GM21717 (cell line): ENCODE measurements around the gene CYP2D6.
"Not testable (repeated sequence)": the region's sequence is repeated elsewhere in the genome, so short reads cannot be mapped to it uniquely, and the experiment has no call there.

Experiments
- ATAC-seq: cut with Tn5 transposase; IDR thresholded peaks from one replicate; pipeline ENCODE4 v1.9.1; 2021; ENCODE audit warnings: mild to moderate bottlenecking, moderate library complexity; ENCODE audit not compliant: unreplicated experiment

The CYP2D6 gene

GRCh38 chr22:42130639-42131431 lies at the start of gene CYP2D6:
Gene CYP2D6 (minus strand): TSS chr22:42130810. CDS start chr22:42130791, 19 bp downstream.
- not testable (repeated sequence) for ATAC-seq

- no peak for ATAC-seq
Observed at GRCh38 chr22:42179616-42180015, 49.0 kb upstream of the CYP2D6 start.

GRCh38 chr22:42178910-42179519 lies 48.4 kb upstream of the CYP2D6 start:
- ATAC-seq, result no peak

GRCh38 chr22:42177891-42178336 lies 47.3 kb upstream of the CYP2D6 start:
- ATAC-seq, result no peak

GRCh38 chr22:42176255-42176915 lies 45.8 kb upstream of the CYP2D6 start:
- no peak for ATAC-seq

GRCh38 chr22:42174062-42174461 lies 43.5 kb upstream of the CYP2D6 start:
- no peak for ATAC-seq

- ATAC-seq, result no peak
Observed at GRCh38 chr22:42173183-42173926, 42.7 kb upstream of the CYP2D6 start.

GRCh38 chr22:42172773-42173172 lies 42.2 kb upstream of the CYP2D6 start:
- ATAC-seq, result no peak

- no peak for ATAC-seq
Observed at GRCh38 chr22:42171946-42172719, 41.5 kb upstream of the CYP2D6 start.

- ATAC-seq, result no peak
Observed at GRCh38 chr22:42171417-42171816, 40.8 kb upstream of the CYP2D6 start.

GRCh38 chr22:42170946-42171345 lies 40.3 kb upstream of the CYP2D6 start:
- ATAC-seq, result no peak

- no peak for ATAC-seq
Observed at GRCh38 chr22:42169055-42169469, 38.5 kb upstream of the CYP2D6 start.

GRCh38 chr22:42168476-42168875 lies 37.9 kb upstream of the CYP2D6 start:
- ATAC-seq, result no peak

- ATAC-seq, result no peak
Observed at GRCh38 chr22:42167066-42167465, 36.5 kb upstream of the CYP2D6 start.

- no peak for ATAC-seq
Observed at GRCh38 chr22:42164901-42165300, 34.3 kb upstream of the CYP2D6 start.

- no peak for ATAC-seq
Observed at GRCh38 chr22:42163515-42163914, 32.9 kb upstream of the CYP2D6 start.

- ATAC-seq, result no peak
Observed at GRCh38 chr22:42162728-42163489, 32.3 kb upstream of the CYP2D6 start.

GRCh38 chr22:42160830-42161696 lies 30.5 kb upstream of the CYP2D6 start:
- ATAC-seq, result no peak

- no peak for ATAC-seq
Observed at GRCh38 chr22:42160251-42160650, 29.6 kb upstream of the CYP2D6 start.
